SK-N-SH (cell line): ENCODE results near the gene COLEC12. TPM values are rescaled to one million over a fixed set of nuclear protein-coding genes. Genes with fewer than 3 reads are reported as not detected.

ENCODE experiments used
- CTCF ChIA-PET: fragments of 300-600, 350-600 bp; formaldehyde crosslinking; extraction: SDS; loops from one replicate; lab custom pipeline; 2021; lab: Yijun Ruan, JAX
- POLR2A ChIA-PET: fragments of 350-600 bp; sonication (Branson Sonifier 250); formaldehyde crosslinking; extraction: SDS; loops from one replicate; lab custom pipeline; 2020; ENCODE audit warnings: antibody characterized with exemption, inconsistent platforms; lab: Yijun Ruan, JAX
- DNase-seq: peaks from one replicate; pipeline ENCODE4 v3.0.0; 2012
- H2AFZ ChIP-seq: fragments of 200-600 bp; sonication (generic); 2 replicates; pipeline ENCODE4 v1.8.1; 2016; ENCODE audit warnings: antibody characterized with exemption, mild to moderate bottlenecking, low read depth
- H3F3A ChIP-seq: fragments of 200-600 bp; sonication (generic); replicated peaks from 2 replicates; pipeline ENCODE3; 2016; ENCODE audit warnings: antibody characterized with exemption, mild to moderate bottlenecking; ENCODE audit not compliant: insufficient read depth
- H3K27ac ChIP-seq, 2 experiments: fragments of 200-500 bp in 1 of 2; fragments of 200-600 bp in 1 of 2; sonication (Bioruptor generic) in 1 of 2; sonication (generic), shearing (Covaris generic) in 1 of 2; 2 replicates each; pipeline versions ENCODE4 v1.5.1 to v1.6.1; 2014 to 2016; ENCODE audit warnings: low read depth in 2 of 2, inconsistent platforms in 1 of 2, low read length in 1 of 2, mild to moderate bottlenecking in 1 of 2, mixed read lengths in 1 of 2
- H3K27me3 ChIP-seq: fragments of 200-600 bp; sonication (generic), shearing (Covaris generic); 2 replicates; pipeline ENCODE4 v1.6.1; 2016; ENCODE audit warnings: mixed run types; ENCODE audit not compliant: insufficient read depth
- H3K36me3 ChIP-seq, 2 experiments: fragments of 200-500 bp in 1 of 2; fragments of 200-600 bp in 1 of 2; sonication (Bioruptor generic) in 1 of 2; sonication (generic) in 1 of 2; replicated peaks in 1 of 2; 2 replicates each; pipeline versions ENCODE3 to v1.5.1; 2014 to 2016; ENCODE audit warnings: low read length in 1 of 2, mild to moderate bottlenecking in 1 of 2; ENCODE audit not compliant: insufficient read depth in 2 of 2, control insufficient read depth in 1 of 2
- H3K4me1 ChIP-seq, 2 experiments: fragments of 200-500 bp in 1 of 2; fragments of 200-600 bp in 1 of 2; sonication (Bioruptor generic) in 1 of 2; sonication (generic), shearing (Covaris generic) in 1 of 2; 2 replicates each; pipeline versions ENCODE4 v1.5.1 to v1.6.1; 2014 to 2016; ENCODE audit warnings: low read depth in 1 of 2, low read length in 1 of 2, mixed run types in 1 of 2; ENCODE audit not compliant: insufficient read depth in 2 of 2, control insufficient read depth in 1 of 2
- H3K4me2 ChIP-seq: fragments of 200-600 bp; sonication (generic), shearing (Covaris generic); 2 replicates; pipeline ENCODE4 v1.6.1; 2017; ENCODE audit warnings: mixed run types
- H3K4me3 ChIP-seq, 2 experiments: fragments of 200-500 bp in 1 of 2; fragments of 200-600 bp in 1 of 2; sonication (Bioruptor generic) in 1 of 2; sonication (generic), shearing (Covaris generic) in 1 of 2; 2 replicates each; pipeline versions ENCODE4 v1.5.1 to v1.8.1; 2014 to 2016; ENCODE audit warnings: low read depth in 2 of 2, inconsistent platforms in 1 of 2, low read length in 1 of 2, mild to moderate bottlenecking in 1 of 2, mixed read lengths in 1 of 2, moderate library complexity in 1 of 2
- H3K79me2 ChIP-seq: fragments of 200-600 bp; sonication (generic); 2 replicates; pipeline ENCODE4 v1.8.1; 2017; ENCODE audit warnings: mild to moderate bottlenecking; ENCODE audit not compliant: insufficient read depth
- H3K9ac ChIP-seq: fragments of 200-600 bp; sonication (generic); 2 replicates; pipeline ENCODE4 v1.6.1; 2017; ENCODE audit warnings: mixed run types
- H3K9me2 ChIP-seq: fragments of 200-600 bp; sonication (generic); 2 replicates; pipeline ENCODE4 v1.6.1; 2017; ENCODE audit warnings: mixed run types
- H3K9me3 ChIP-seq: fragments of 200-600 bp; sonication (generic); 2 replicates; pipeline ENCODE4 v1.6.1; 2017; ENCODE audit warnings: mixed run types, mild to moderate bottlenecking, moderate library complexity
- H4K20me1 ChIP-seq: fragments of 200-600 bp; sonication (generic); 2 replicates; pipeline ENCODE4 v1.6.1; 2017; ENCODE audit warnings: mild to moderate bottlenecking, mixed run types; ENCODE audit not compliant: insufficient read depth
- ELF1 ChIP-seq: IDR thresholded peaks from 2 replicates; pipeline ENCODE4 v1.4.0; 2012
- FOXJ3 ChIP-seq: sonication (generic); formaldehyde crosslinking; IDR thresholded peaks from 2 replicates; pipeline ENCODE4 v1.5.1; 2020; ENCODE audit warnings: mild to moderate bottlenecking, missing genetic modification reagents
- MAX ChIP-seq: IDR thresholded peaks from 2 replicates; pipeline ENCODE4 v1.4.0; 2012; ENCODE audit warnings: low read depth
- NFIC ChIP-seq: IDR thresholded peaks from 2 replicates; pipeline ENCODE4 v1.4.0; 2012; ENCODE audit warnings: borderline replicate concordance
- RXRA ChIP-seq: IDR thresholded peaks from 2 replicates; pipeline ENCODE4 v1.4.0; 2012; ENCODE audit warnings: low read depth, mild to moderate bottlenecking, borderline replicate concordance
- SIN3A ChIP-seq: IDR thresholded peaks from 2 replicates; pipeline ENCODE4 v1.6.1; 2012; ENCODE audit warnings: low read depth, mild to moderate bottlenecking, low read length, moderate library complexity, borderline replicate concordance
- WGBS: methylation state at CpG from one replicate; pipeline ENCODE4 v1.1.6; 2017; ENCODE audit warnings: low lambda C conversion rate; 5-methylcytosine and 5-hydroxymethylcytosine counted together
- polyA plus RNA-seq, 3 experiments: library from polyadenylated mRNA; depleted of rRNA; stranded (reverse); fragments of >200 nt; gene quantifications; 2 replicates each; pipeline ENCODE4 v1.2.3, GENCODE V29; 2012
- TF ChIP-seq, protein P1 (sequence below): fragments of 150-350 bp; IDR thresholded peaks from 2 replicates; pipeline ENCODE4 v1.6.1; 2016; ENCODE audit warnings: mild to moderate bottlenecking, low read depth, low read length
- TF ChIP-seq, protein P2 (sequence below): IDR thresholded peaks from 2 replicates; pipeline ENCODE4 v1.6.1; 2012; ENCODE audit warnings: mild to moderate bottlenecking, low read depth, low read length, moderate library complexity
- TF ChIP-seq, protein P3 (sequence below): IDR thresholded peaks from 2 replicates; pipeline ENCODE4 v1.4.0; 2012; ENCODE audit warnings: low read depth, borderline replicate concordance

The COLEC12 gene
- polyA plus RNA-seq, 1 of the 3 experiments (the other 2 are of a cell fraction) = 41.2 TPM

- no peaks in the 10 kb centered on the region for H3K79me2 ChIP-seq
- no peaks in the 10 kb centered on the region for H4K20me1 ChIP-seq
- no peak overlapping the region for H3K4me3 ChIP-seq
- H2AFZ ChIP-seq = no peak overlapping the region
- POLR2A ChIA-PET = no interaction called here
- no peak for DNase-seq
- no peaks in the 10 kb centered on the region for H3K9me3 ChIP-seq
- no peaks in the 10 kb centered on the region for H3F3A ChIP-seq
- CTCF ChIA-PET = no interaction called here
- H3K4me1 ChIP-seq = peaks cover 0 to 19% of the 10 kb centered on the region in 2 experiments; a peak in 2 of 4 replicates
- no peaks in the 10 kb centered on the region for H3K9me2 ChIP-seq
- no peaks in the 10 kb centered on the region for H3K36me3 ChIP-seq
- no peak overlapping the region for H3K27ac ChIP-seq
- no peak for TF ChIP-seq FOXJ3 (CRISPR knock-in tag)
- TF ChIP-seq SIN3A = no peak
- TF ChIP-seq MAX = no peak
- no peak for TF ChIP-seq ELF1
- TF ChIP-seq, protein P1, sequence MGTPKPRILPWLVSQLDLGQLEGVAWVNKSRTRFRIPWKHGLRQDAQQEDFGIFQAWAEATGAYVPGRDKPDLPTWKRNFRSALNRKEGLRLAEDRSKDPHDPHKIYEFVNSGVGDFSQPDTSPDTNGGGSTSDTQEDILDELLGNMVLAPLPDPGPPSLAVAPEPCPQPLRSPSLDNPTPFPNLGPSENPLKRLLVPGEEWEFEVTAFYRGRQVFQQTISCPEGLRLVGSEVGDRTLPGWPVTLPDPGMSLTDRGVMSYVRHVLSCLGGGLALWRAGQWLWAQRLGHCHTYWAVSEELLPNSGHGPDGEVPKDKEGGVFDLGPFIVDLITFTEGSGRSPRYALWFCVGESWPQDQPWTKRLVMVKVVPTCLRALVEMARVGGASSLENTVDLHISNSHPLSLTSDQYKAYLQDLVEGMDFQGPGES = no peak
- TF ChIP-seq, protein P2, sequence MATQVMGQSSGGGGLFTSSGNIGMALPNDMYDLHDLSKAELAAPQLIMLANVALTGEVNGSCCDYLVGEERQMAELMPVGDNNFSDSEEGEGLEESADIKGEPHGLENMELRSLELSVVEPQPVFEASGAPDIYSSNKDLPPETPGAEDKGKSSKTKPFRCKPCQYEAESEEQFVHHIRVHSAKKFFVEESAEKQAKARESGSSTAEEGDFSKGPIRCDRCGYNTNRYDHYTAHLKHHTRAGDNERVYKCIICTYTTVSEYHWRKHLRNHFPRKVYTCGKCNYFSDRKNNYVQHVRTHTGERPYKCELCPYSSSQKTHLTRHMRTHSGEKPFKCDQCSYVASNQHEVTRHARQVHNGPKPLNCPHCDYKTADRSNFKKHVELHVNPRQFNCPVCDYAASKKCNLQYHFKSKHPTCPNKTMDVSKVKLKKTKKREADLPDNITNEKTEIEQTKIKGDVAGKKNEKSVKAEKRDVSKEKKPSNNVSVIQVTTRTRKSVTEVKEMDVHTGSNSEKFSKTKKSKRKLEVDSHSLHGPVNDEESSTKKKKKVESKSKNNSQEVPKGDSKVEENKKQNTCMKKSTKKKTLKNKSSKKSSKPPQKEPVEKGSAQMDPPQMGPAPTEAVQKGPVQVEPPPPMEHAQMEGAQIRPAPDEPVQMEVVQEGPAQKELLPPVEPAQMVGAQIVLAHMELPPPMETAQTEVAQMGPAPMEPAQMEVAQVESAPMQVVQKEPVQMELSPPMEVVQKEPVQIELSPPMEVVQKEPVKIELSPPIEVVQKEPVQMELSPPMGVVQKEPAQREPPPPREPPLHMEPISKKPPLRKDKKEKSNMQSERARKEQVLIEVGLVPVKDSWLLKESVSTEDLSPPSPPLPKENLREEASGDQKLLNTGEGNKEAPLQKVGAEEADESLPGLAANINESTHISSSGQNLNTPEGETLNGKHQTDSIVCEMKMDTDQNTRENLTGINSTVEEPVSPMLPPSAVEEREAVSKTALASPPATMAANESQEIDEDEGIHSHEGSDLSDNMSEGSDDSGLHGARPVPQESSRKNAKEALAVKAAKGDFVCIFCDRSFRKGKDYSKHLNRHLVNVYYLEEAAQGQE = no peak
- TF ChIP-seq RXRA = no peak
- no peak overlapping the region for H3K9ac ChIP-seq
- 83% methylated on average over 6 of the region's 6 CpGs for WGBS
- H3K4me2 ChIP-seq = no peak overlapping the region
- H3K27me3 ChIP-seq = no peaks in the 10 kb centered on the region
These were observed 113.5 kb downstream of the COLEC12 start for GRCh38 chr18:386994-387393.

DNA sequence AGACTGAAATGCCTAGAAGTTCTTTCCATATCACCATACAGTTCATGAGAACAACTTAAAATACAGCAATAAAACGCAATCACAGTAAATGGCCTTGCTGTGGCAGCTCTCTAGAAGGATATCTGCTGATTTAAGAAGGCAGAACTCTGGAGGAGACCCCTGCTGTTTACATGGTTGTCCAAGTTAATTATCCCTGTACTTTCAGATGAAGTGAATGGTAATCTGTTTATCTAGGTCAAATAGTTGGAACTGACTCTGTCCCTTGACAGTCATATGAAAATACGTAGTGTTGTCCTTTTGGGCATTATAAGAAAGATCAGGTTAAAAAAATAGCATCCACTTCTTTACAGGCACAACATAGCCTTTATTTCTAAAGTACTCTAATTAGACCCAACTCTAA is 115.6 kb downstream of the COLEC12 start:
- Histone ChIP-seq H3K4me1 (peaks cover 0 to 17% of the 10 kb centered on the region in 2 experiments; a peak in 2 of 4 replicates), H2AFZ (no peak overlapping the region), H3K4me3 (no peak overlapping the region), H3K4me2 (no peak overlapping the region), H3K79me2 (no peaks in the 10 kb centered on the region), H3K27ac (no peak overlapping the region), H3K9me2 (no peaks in the 10 kb centered on the region), H3F3A (no peaks in the 10 kb centered on the region), H4K20me1 (no peaks in the 10 kb centered on the region), H3K36me3 (no peaks in the 10 kb centered on the region), H3K9ac (no peak overlapping the region), H3K27me3 (no peaks in the 10 kb centered on the region), H3K9me3 (no peaks in the 10 kb centered on the region)
- DNase-seq = no peak
- no peak for TF ChIP-seq NFIC
- TF ChIP-seq, protein P3, sequence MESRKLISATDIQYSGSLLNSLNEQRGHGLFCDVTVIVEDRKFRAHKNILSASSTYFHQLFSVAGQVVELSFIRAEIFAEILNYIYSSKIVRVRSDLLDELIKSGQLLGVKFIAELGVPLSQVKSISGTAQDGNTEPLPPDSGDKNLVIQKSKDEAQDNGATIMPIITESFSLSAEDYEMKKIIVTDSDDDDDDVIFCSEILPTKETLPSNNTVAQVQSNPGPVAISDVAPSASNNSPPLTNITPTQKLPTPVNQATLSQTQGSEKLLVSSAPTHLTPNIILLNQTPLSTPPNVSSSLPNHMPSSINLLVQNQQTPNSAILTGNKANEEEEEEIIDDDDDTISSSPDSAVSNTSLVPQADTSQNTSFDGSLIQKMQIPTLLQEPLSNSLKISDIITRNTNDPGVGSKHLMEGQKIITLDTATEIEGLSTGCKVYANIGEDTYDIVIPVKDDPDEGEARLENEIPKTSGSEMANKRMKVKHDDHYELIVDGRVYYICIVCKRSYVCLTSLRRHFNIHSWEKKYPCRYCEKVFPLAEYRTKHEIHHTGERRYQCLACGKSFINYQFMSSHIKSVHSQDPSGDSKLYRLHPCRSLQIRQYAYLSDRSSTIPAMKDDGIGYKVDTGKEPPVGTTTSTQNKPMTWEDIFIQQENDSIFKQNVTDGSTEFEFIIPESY = no peak
- CTCF ChIA-PET = no interaction called here
- POLR2A ChIA-PET = no interaction called here
- 60% methylated on average over 2 of the region's 2 CpGs for WGBS
